Neural cell (in vitro differentiated cells): ENCODE results near the gene FGF6. TPM values are rescaled to one million over a fixed set of nuclear protein-coding genes. Genes with fewer than 3 reads are reported as not detected.

Source experiments
- H2AFZ ChIP-seq: fragments of 200-600, 300-800 bp; sonication (generic), shearing (Covaris generic); 2 replicates; pipeline ENCODE4 v1.6.0; 2014; ENCODE audit warnings: low read depth, mild to moderate bottlenecking, antibody characterized with exemption, low read length, moderate library complexity
- H3F3A ChIP-seq: fragments of 200-600 bp; shearing (Covaris generic); 2 replicates; pipeline ENCODE4 v1.6.1; 2016; ENCODE audit warnings: mild to moderate bottlenecking, moderate library complexity, mixed read lengths, antibody characterized with exemption, low read length; ENCODE audit not compliant: insufficient read depth, poor library complexity, severe bottlenecking
- H3K27ac ChIP-seq: fragments of 200-600, 300-800 bp; sonication (generic), shearing (Covaris generic); 2 replicates; pipeline ENCODE4 v1.5.1; 2014; ENCODE audit warnings: mild to moderate bottlenecking, low read length, moderate library complexity
- H3K27me3 ChIP-seq: fragments of 300-800, 200-600 bp; sonication (generic), shearing (Covaris generic); 2 replicates; pipeline ENCODE4 v1.6.0; 2014; ENCODE audit warnings: mild to moderate bottlenecking, low read depth, low read length, moderate library complexity; ENCODE audit not compliant: insufficient read depth
- H3K36me3 ChIP-seq: fragments of 300-800, 200-600 bp; sonication (generic), shearing (Covaris generic); 2 replicates; pipeline ENCODE4 v1.5.1; 2014; ENCODE audit warnings: mild to moderate bottlenecking, antibody characterized with exemption, low read length, moderate library complexity; ENCODE audit not compliant: insufficient read depth
- H3K4me2 ChIP-seq: fragments of 300-800, 200-600 bp; sonication (generic), shearing (Covaris generic); 2 replicates; pipeline ENCODE4 v1.6.0; 2014; ENCODE audit warnings: mild to moderate bottlenecking, low read length
- H3K4me3 ChIP-seq: fragments of 300-800, 200-600 bp; sonication (generic), shearing (Covaris generic); 2 replicates; pipeline ENCODE4 v1.5.1; 2014; ENCODE audit warnings: mild to moderate bottlenecking, low read length, moderate library complexity
- H3K79me2 ChIP-seq: fragments of 200-600 bp; shearing (Covaris generic); replicated peaks from 2 replicates; pipeline ENCODE4 v1.6.0; 2014; ENCODE audit warnings: mild to moderate bottlenecking, low read length, moderate library complexity; ENCODE audit not compliant: insufficient read depth
- H3K9ac ChIP-seq: fragments of 300-800, 200-600 bp; sonication (generic), shearing (Covaris generic); 2 replicates; pipeline ENCODE4 v1.6.1; 2016; ENCODE audit warnings: mild to moderate bottlenecking, low read length, mixed read lengths
- H3K9me2 ChIP-seq: fragments of 200-600 bp; shearing (Covaris generic); 2 replicates; pipeline ENCODE4 v1.6.1; 2016; ENCODE audit warnings: mild to moderate bottlenecking, low read length, mixed read lengths; ENCODE audit not compliant: insufficient read depth
- H3K9me3 ChIP-seq: fragments of 200-600, 300-800 bp; sonication (generic), shearing (Covaris generic); 2 replicates; pipeline ENCODE4 v1.6.1; 2016; ENCODE audit warnings: mild to moderate bottlenecking, mixed run types, low read length, moderate library complexity, mixed read lengths
- H4K20me1 ChIP-seq: fragments of 200-600 bp; shearing (Covaris generic); 2 replicates; pipeline ENCODE4 v1.6.1; 2016; ENCODE audit warnings: mild to moderate bottlenecking, mixed run types; ENCODE audit not compliant: insufficient read depth
- EP300 ChIP-seq: fragments of 450-650 bp; conservative IDR thresholded peaks from 2 replicates; pipeline ENCODE4 v1.6.1; 2014; ENCODE audit warnings: antibody characterized with exemption, mild to moderate bottlenecking, moderate library complexity; ENCODE audit not compliant: poor library complexity, severe bottlenecking
- EZH2 ChIP-seq: fragments of 200-600, 300-800 bp; shearing (Covaris generic), sonication (generic); IDR thresholded peaks from 2 replicates; pipeline ENCODE4 v1.6.1; 2014; ENCODE audit warnings: antibody characterized with exemption, low read length, borderline replicate concordance, mild to moderate bottlenecking; ENCODE audit not compliant: insufficient read depth, poor library complexity, severe bottlenecking
- MXI1 ChIP-seq: fragments of 450-650 bp; conservative IDR thresholded peaks from 2 replicates; pipeline ENCODE4 v1.6.1; 2014; ENCODE audit warnings: antibody characterized with exemption, mild to moderate bottlenecking; ENCODE audit not compliant: poor library complexity, severe bottlenecking
- POLR2AphosphoS5 ChIP-seq: IDR thresholded peaks from 2 replicates; pipeline ENCODE4 v1.6.1; 2012
- RAD21 ChIP-seq: fragments of 450-650 bp; conservative IDR thresholded peaks from 2 replicates; pipeline ENCODE4 v1.6.1; 2014; ENCODE audit warnings: antibody characterized with exemption, mild to moderate bottlenecking, moderate library complexity
- REST ChIP-seq: IDR thresholded peaks from 2 replicates; pipeline ENCODE4 v1.6.1; 2012; ENCODE audit warnings: borderline replicate concordance
- SMC3 ChIP-seq: fragments of 450-650 bp; conservative IDR thresholded peaks from 2 replicates; pipeline ENCODE4 v1.6.1; 2014; ENCODE audit warnings: antibody characterized with exemption, mild to moderate bottlenecking, moderate library complexity; ENCODE audit not compliant: poor library complexity
- TAF1 ChIP-seq: IDR thresholded peaks from 2 replicates; pipeline ENCODE4 v1.6.1; 2012; ENCODE audit warnings: low read depth
- polyA plus RNA-seq: library from polyadenylated mRNA; depleted of rRNA; stranded (reverse); fragments of >200 nt; gene quantifications from 2 replicates; pipeline ENCODE4 v1.2.3, GENCODE V29; 2014
- TF ChIP-seq, protein P1 (sequence below): fragments of 450-650 bp; IDR thresholded peaks from 2 replicates; pipeline ENCODE4 v1.5.1; 2014; ENCODE audit warnings: antibody characterized with exemption, mild to moderate bottlenecking, moderate library complexity; ENCODE audit not compliant: poor library complexity, severe bottlenecking

FGF6 gene
- polyA plus RNA-seq, 1 donor from 2014 or later: not detected

GRCh38 chr12:4448943-4449850 lies 3.6 kb upstream of the FGF6 start:
- Histone ChIP-seq H3K27me3 (no peaks in the 10 kb centered on the region), H3K4me3 (no peak overlapping the region), H3K27ac (no peak overlapping the region), H4K20me1 (no peaks in the 10 kb centered on the region), H3K79me2 (no peaks in the 10 kb centered on the region), H2AFZ (no peak overlapping the region), H3F3A (no peaks in the 10 kb centered on the region), H3K36me3 (no peaks in the 10 kb centered on the region), H3K9ac (no peak overlapping the region), H3K9me3 (no peaks in the 10 kb centered on the region), H3K4me2 (no peak overlapping the region), H3K9me2 (no peaks in the 10 kb centered on the region)
- TF ChIP-seq RAD21: no peak
- TF ChIP-seq REST: no peak
- no peak for TF ChIP-seq EZH2
- TF ChIP-seq SMC3: no peak
- TF ChIP-seq, protein P1, sequence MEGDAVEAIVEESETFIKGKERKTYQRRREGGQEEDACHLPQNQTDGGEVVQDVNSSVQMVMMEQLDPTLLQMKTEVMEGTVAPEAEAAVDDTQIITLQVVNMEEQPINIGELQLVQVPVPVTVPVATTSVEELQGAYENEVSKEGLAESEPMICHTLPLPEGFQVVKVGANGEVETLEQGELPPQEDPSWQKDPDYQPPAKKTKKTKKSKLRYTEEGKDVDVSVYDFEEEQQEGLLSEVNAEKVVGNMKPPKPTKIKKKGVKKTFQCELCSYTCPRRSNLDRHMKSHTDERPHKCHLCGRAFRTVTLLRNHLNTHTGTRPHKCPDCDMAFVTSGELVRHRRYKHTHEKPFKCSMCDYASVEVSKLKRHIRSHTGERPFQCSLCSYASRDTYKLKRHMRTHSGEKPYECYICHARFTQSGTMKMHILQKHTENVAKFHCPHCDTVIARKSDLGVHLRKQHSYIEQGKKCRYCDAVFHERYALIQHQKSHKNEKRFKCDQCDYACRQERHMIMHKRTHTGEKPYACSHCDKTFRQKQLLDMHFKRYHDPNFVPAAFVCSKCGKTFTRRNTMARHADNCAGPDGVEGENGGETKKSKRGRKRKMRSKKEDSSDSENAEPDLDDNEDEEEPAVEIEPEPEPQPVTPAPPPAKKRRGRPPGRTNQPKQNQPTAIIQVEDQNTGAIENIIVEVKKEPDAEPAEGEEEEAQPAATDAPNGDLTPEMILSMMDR: no peak
- no peak for TF ChIP-seq POLR2AphosphoS5
- TF ChIP-seq TAF1: no peak
- no peak for TF ChIP-seq MXI1

DNA sequence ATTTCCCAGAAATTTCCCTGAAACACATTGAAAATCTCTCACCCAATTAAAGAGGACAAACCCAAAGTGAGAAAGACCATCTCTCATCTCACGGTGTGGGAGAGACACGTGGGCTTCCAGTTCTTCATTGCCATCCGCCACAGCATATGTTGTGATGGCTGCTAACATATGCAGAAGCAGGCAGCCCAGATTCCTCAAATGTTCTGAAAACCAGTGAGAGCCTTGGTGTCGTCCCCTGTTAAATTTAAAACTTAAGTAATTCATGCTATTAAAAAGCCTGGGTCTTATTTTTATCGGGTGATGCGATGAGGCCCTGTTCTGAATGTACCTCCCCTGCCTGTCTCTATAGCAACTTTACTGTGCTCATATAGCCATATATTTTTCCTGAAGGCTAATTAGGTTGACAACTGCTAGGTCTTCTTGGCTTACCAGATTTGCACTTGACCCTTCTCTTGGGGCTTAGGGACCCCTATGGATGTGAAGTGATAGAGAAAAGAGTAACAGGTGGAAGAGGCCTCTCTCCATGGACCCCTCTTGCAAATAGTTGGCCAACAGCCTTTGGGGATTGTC lies 2.8 kb upstream of the FGF6 start:
- Histone ChIP-seq H4K20me1 (no peaks in the 10 kb centered on the region), H3K4me2 (no peak overlapping the region), H3K79me2 (no peaks in the 10 kb centered on the region), H3K9me2 (no peaks in the 10 kb centered on the region), H3K9ac (no peak overlapping the region), H3K4me3 (no peak overlapping the region), H2AFZ (no peak overlapping the region), H3K36me3 (no peaks in the 10 kb centered on the region), H3F3A (no peaks in the 10 kb centered on the region), H3K9me3 (no peaks in the 10 kb centered on the region), H3K27me3 (no peaks in the 10 kb centered on the region), H3K27ac (no peak overlapping the region)
- no peak for TF ChIP-seq REST
- no peak for TF ChIP-seq MXI1
- no peak for TF ChIP-seq TAF1
- no peak for TF ChIP-seq EZH2
- TF ChIP-seq POLR2AphosphoS5: no peak
- no peak for TF ChIP-seq SMC3
- TF ChIP-seq EP300: no peak
- TF ChIP-seq, protein P1: no peak
- no peak for TF ChIP-seq RAD21
